Measurements from ENCODE around the gene PSMD9.

Gene PSMD9

DNA sequence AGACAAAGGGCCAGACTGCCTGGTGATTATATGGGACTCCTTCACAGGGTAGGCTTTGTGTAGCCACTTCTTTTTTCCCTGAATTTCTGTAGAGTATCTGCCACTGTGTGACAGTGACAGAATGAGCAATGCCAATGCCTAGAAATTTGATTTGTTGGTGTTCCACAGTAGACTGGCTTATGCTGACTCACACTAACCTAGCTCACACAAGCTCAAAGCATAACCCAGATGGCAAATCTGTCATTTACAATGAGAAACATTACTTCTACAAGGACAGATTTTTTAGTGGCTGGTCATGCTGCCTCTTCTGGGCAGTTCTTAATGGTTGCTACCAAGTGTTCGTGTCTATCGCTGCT lies 45.7 kb downstream of the PSMD9 start:
- Histone ChIP-seq H3K36me3 (ENCODE audit: insufficient read depth, low read length) (no peaks in the 10 kb centered on the region), H3K4me1 (ENCODE audit: insufficient read depth, low read length, poor library complexity, severe bottlenecking) (peaks cover 7% of the 10 kb centered on the region), H3K79me2 (ENCODE audit: insufficient read depth, low read length) (no peaks in the 10 kb centered on the region), H3K9ac (ENCODE audit: low read depth, low read length, poor library complexity, severe bottlenecking) (no peak overlapping the region), H3K4me3 (ENCODE audit: low read length, poor library complexity, severe bottlenecking) (no peak overlapping the region), H3K4me2 (ENCODE audit: low read depth, low read length, poor library complexity, severe bottlenecking) (no peak overlapping the region), H3K9me3 (ENCODE audit: insufficient read depth, low read depth, low read length) (no peaks in the 10 kb centered on the region), H3F3A (ENCODE audit: low read depth) (no peaks in the 10 kb centered on the region), H2AFZ (ENCODE audit: low read length) (no peak overlapping the region), H3K9me2 (replicated peaks; ENCODE audit: low read depth, low read length) (no peaks in the 10 kb centered on the region), H3K27me3 (ENCODE audit: insufficient read depth, low read length, poor library complexity, severe bottlenecking) (no peaks in the 10 kb centered on the region), H4K20me1 (ENCODE audit: insufficient read depth, low read length, poor library complexity, severe bottlenecking) (no peaks in the 10 kb centered on the region)
- TF ChIP-seq, protein P1, sequence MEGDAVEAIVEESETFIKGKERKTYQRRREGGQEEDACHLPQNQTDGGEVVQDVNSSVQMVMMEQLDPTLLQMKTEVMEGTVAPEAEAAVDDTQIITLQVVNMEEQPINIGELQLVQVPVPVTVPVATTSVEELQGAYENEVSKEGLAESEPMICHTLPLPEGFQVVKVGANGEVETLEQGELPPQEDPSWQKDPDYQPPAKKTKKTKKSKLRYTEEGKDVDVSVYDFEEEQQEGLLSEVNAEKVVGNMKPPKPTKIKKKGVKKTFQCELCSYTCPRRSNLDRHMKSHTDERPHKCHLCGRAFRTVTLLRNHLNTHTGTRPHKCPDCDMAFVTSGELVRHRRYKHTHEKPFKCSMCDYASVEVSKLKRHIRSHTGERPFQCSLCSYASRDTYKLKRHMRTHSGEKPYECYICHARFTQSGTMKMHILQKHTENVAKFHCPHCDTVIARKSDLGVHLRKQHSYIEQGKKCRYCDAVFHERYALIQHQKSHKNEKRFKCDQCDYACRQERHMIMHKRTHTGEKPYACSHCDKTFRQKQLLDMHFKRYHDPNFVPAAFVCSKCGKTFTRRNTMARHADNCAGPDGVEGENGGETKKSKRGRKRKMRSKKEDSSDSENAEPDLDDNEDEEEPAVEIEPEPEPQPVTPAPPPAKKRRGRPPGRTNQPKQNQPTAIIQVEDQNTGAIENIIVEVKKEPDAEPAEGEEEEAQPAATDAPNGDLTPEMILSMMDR (conservative IDR thresholded peaks at IDR 0.05; ENCODE audit: low read length): no peak

DNA sequence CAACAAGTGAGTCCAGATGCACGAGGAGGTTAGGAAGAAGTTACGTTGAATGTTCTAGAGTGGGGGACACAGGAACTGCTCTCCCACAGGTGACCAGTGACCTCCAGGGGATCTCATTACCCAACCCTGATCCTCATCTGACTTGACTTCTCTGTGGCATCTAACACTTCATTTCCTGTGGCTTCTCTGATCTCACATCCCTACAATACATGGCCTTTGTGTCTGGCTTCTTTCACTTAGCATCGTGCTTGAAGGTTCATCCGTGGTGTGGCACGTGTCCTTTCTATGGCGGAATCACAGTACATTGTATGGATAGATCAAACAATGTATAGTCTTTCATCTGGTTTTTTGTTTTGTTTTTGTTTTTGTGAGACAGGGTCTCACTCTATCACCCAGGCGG lies 49.1 kb downstream of the PSMD9 start:
- Histone ChIP-seq H3K9me2 (replicated peaks; ENCODE audit: low read depth, low read length) (no peaks in the 10 kb centered on the region), H4K20me1 (ENCODE audit: insufficient read depth, low read length, poor library complexity, severe bottlenecking) (no peaks in the 10 kb centered on the region), H3K9me3 (ENCODE audit: insufficient read depth, low read depth, low read length) (no peaks in the 10 kb centered on the region), H3K4me1 (ENCODE audit: insufficient read depth, low read length, poor library complexity, severe bottlenecking) (peaks cover 7% of the 10 kb centered on the region), H3K36me3 (ENCODE audit: insufficient read depth, low read length) (no peaks in the 10 kb centered on the region), H3K4me2 (ENCODE audit: low read depth, low read length, poor library complexity, severe bottlenecking) (no peak overlapping the region), H3F3A (ENCODE audit: low read depth) (no peaks in the 10 kb centered on the region), H3K79me2 (ENCODE audit: insufficient read depth, low read length) (no peaks in the 10 kb centered on the region), H2AFZ (ENCODE audit: low read length) (no peak overlapping the region), H3K27me3 (ENCODE audit: insufficient read depth, low read length, poor library complexity, severe bottlenecking) (no peaks in the 10 kb centered on the region), H3K9ac (ENCODE audit: low read depth, low read length, poor library complexity, severe bottlenecking) (no peak overlapping the region), H3K4me3 (ENCODE audit: low read length, poor library complexity, severe bottlenecking) (no peak overlapping the region)
- TF ChIP-seq, protein P1 (conservative IDR thresholded peaks at IDR 0.05; ENCODE audit: low read length): no peak
- no peak for TF ChIP-seq EZH2phosphoT487 (IDR thresholded peaks at IDR 0.05; ENCODE audit: borderline replicate concordance)

DNA sequence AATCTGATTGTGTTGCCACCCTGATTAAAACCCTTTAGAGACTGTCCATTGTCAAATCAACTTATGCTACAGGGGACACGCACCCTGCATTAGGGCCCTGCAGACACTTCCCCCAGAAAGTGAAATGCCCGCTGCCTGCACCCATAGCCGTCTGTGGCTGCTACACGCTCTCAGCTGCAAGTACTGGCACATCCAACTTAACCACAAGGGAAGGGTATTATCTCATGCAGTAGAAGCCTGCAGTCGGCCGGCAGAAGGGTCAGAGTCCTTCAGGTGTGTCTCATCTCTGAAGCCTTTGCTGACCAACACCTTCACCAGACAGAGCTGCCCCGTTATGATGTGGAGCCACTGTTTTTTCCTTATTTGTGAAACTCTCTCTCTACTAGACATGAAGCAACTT lies 50.6 kb downstream of the PSMD9 start:
- no peaks in the 10 kb centered on the region for H3K36me3 ChIP-seq (ENCODE audit: insufficient read depth, low read length)
- H3K4me3 ChIP-seq (ENCODE audit: low read length, poor library complexity, severe bottlenecking): no peak overlapping the region
- H3K4me1 ChIP-seq (ENCODE audit: insufficient read depth, low read length, poor library complexity, severe bottlenecking): peaks cover 7% of the 10 kb centered on the region
- no peaks in the 10 kb centered on the region for H4K20me1 ChIP-seq (ENCODE audit: insufficient read depth, low read length, poor library complexity, severe bottlenecking)
- no peaks in the 10 kb centered on the region for H3K79me2 ChIP-seq (ENCODE audit: insufficient read depth, low read length)
- no peaks in the 10 kb centered on the region for H3K27me3 ChIP-seq (ENCODE audit: insufficient read depth, low read length, poor library complexity, severe bottlenecking)
- H3K9me2 ChIP-seq (replicated peaks; ENCODE audit: low read depth, low read length): no peaks in the 10 kb centered on the region
- no peak overlapping the region; the same call in 1 of the 2 replicates for H2AFZ ChIP-seq (ENCODE audit: low read length)
- no peak overlapping the region for H3K9ac ChIP-seq (ENCODE audit: low read depth, low read length, poor library complexity, severe bottlenecking)
- no peaks in the 10 kb centered on the region for H3F3A ChIP-seq (ENCODE audit: low read depth)
- peak overlapping the region; percentile 14 for H3K4me2 ChIP-seq (ENCODE audit: low read depth, low read length, poor library complexity, severe bottlenecking)
- TF ChIP-seq, protein P1 (conservative IDR thresholded peaks at IDR 0.05; ENCODE audit: low read length): no peak
- no peak for TF ChIP-seq EZH2phosphoT487 (IDR thresholded peaks at IDR 0.05; ENCODE audit: borderline replicate concordance)
- no peaks in the 10 kb centered on the region for H3K9me3 ChIP-seq (ENCODE audit: insufficient read depth, low read depth, low read length)

All from Loucy (cell line).